ENCODE measurements around the gene COL4A5.
"Not testable (repeated sequence)": the region's sequence is repeated elsewhere in the genome, so short reads cannot be mapped to it uniquely, and the experiment has no call there.

Gene COL4A5

GRCh38 chrX:108439426-108439942, at the start of gene COL4A5:
Gene COL4A5 (plus strand): TSS chrX:108439838. CDS start chrX:108440126, 288 bp downstream.
- H3K4me3 ChIP-seq (ENCODE audit: low read depth, low read length) = peak within 1 kb of the TSS; percentile 64
- DNase-seq (ENCODE audit: low read depth) = peak; percentile 64

DNA sequence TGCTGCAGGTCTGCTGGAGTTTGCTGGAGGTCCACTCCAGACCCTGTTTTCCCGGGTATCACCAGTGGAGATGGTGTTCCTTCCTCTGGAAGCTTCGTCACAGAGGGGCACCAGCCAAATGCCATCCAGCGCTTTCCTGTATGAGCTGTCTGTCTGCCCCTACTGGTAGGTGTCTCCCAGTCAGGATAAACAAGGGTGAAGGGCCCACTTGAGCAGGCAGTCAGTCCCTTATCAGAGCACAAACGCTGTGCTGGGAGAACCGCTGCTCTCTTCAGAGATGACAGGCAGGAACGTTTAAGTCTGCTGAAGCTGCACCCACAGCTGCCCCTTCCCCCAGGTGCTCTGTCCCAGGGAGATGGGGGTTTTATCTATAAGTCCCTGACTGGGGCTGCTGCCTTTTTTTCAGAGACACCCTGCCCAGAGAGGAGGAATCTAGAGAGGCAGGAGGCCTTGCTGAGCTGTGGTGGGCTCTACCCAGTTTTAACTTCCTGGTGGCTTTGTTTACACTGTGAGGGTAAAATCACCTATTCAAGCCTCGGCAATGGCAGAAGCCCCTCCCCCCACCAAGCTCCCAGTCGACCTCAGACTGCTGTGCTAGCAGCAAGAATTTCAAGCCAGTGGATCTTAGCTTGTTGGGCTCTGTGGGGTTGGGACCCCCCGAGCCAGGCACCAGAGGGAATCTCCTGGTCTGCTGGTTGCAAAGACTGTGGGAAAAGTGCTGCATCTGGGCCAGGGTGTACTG, 48.5 kb upstream of the COL4A5 start:
- H3K4me3 ChIP-seq (ENCODE audit: low read depth, low read length); DNase-seq (ENCODE audit: low read depth): not testable (repeated sequence)

DNA sequence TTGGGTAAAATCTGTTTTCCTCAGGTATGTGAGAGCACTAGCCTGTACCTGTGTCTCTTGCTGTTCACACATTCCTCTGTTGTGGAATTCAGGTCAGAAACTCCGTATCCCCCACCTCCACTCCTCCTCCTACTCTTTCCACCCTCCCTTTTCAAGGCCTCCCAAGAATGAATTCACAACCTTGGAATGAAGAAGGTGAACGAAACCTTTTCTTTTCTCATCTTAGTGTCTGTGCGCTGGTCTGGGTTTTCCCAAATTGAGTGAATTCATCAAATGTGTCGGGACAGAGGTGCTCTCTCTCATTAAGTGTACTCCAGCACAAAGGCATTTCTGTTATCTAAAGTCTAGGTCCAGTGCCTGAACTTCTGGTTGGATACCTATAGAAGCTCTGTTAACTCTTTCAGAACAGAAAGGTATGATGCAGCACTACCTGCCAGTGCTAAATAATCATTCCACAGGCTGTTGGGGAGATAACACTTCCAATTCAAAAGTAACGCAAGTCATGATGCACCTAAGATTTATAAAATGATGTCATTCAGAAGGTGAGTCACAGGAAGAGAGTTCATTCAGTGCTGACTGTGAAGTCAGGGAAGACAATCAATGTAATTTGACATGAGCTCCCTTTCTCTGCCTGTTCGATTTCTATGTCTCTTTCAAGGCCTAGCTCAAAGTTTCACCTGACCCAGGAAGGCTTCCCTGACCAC, 43.3 kb upstream of the COL4A5 start:
- H3K4me3 ChIP-seq (ENCODE audit: low read depth, low read length) = no peak overlapping the region
- no peak for DNase-seq (ENCODE audit: low read depth)

DNA sequence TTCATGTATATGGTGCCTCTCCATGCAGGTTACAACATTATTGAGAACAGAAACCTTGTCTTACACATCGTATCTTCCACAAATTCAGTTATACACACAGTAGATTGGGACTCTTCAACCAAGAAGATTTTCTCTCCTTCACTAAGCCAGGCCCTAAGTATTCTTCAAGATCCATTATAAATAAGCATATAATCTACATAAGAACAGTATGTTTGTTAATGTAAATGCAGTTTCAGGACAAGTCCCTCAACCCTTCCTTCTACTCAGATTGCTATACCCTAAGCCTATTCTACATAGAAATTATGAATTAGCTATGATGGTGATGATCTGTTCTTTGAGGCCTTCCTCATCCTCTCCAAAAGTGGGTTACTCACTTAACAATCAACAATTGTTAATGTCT, 42.7 kb upstream of the COL4A5 start:
- no peak overlapping the region for H3K4me3 ChIP-seq (ENCODE audit: low read depth, low read length)
- DNase-seq (ENCODE audit: low read depth) = no peak

GRCh38 chrX:108397627-108398391, 41.8 kb upstream of the COL4A5 start:
- H3K4me3 ChIP-seq (ENCODE audit: low read depth, low read length) = no peak overlapping the region
- peak; percentile 28 for DNase-seq (ENCODE audit: low read depth)

DNA sequence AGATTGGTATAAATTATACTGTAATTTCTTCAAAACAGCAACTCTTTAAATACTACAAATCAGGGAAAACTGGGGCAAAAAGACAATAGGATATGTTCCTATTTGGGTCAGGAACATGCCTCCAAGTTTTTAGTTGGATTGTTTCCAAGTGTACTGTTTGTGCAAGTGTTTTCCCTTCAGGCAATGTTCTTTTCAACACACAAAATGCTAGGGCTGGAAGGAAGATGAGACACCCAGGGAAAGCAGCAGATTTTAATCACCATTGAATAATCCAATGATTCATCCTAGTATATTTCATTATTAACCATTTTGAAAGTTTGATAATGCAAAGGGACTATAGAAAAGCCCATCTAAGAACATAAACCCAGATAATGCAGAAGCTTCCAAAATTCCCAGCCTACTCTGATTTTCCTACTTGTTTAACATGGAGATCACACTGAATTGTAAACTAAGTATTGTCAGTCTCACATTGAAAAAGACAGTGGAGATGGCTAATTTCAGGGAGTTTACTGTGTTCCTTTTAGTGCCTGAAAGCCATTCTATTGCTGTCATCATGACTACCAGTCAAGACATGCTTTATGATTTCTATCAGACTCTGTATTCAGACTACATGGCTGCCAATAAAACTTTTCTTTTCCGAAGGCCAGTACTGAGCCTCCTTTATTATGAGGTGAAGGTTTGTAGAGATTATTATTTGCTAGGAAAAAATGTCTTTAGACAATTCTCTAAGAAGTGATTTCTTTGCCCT, 40.0 kb upstream of the COL4A5 start:
- DNase-seq (ENCODE audit: low read depth) = peak; percentile 34
- H3K4me3 ChIP-seq (ENCODE audit: low read depth, low read length) = no peak overlapping the region

- no peak overlapping the region for H3K4me3 ChIP-seq (ENCODE audit: low read depth, low read length)
- no peak for DNase-seq (ENCODE audit: low read depth)
Measured at GRCh38 chrX:108412783-108413182, 26.9 kb upstream of the COL4A5 start.

GRCh38 chrX:108415146-108415545, 24.5 kb upstream of the COL4A5 start:
- DNase-seq (ENCODE audit: low read depth) = no peak
- H3K4me3 ChIP-seq (ENCODE audit: low read depth, low read length) = no peak overlapping the region

GRCh38 chrX:108415891-108416290, 23.7 kb upstream of the COL4A5 start:
- DNase-seq (ENCODE audit: low read depth) = no peak
- H3K4me3 ChIP-seq (ENCODE audit: low read depth, low read length) = no peak overlapping the region

GRCh38 chrX:108417257-108417656, 22.4 kb upstream of the COL4A5 start:
- DNase-seq (ENCODE audit: low read depth) = no peak

GRCh38 chrX:108419401-108419800, 20.2 kb upstream of the COL4A5 start:
- H3K4me3 ChIP-seq (ENCODE audit: low read depth, low read length) = no peak overlapping the region
- no peak for DNase-seq (ENCODE audit: low read depth)

More at GRCh38 chrX:108417257-108417656, 22.4 kb upstream of the COL4A5 start:
- H3K4me3 ChIP-seq (ENCODE audit: low read depth, low read length) = no peak overlapping the region

GRCh38 chrX:108420481-108420880, 19.2 kb upstream of the COL4A5 start:
- no peak overlapping the region for H3K4me3 ChIP-seq (ENCODE audit: low read depth, low read length)
- no peak for DNase-seq (ENCODE audit: low read depth)

GRCh38 chrX:108426262-108426661, 13.4 kb upstream of the COL4A5 start:
- no peak for DNase-seq (ENCODE audit: low read depth)

GRCh38 chrX:108435261-108435660, 4.4 kb upstream of the COL4A5 start:
- no peak overlapping the region for H3K4me3 ChIP-seq (ENCODE audit: low read depth, low read length)
- DNase-seq (ENCODE audit: low read depth) = no peak

More at GRCh38 chrX:108426262-108426661, 13.4 kb upstream of the COL4A5 start:
- H3K4me3 ChIP-seq (ENCODE audit: low read depth, low read length) = no peak overlapping the region

- H3K4me3 ChIP-seq (ENCODE audit: low read depth, low read length) = peak overlapping the region; percentile 38
- no peak for DNase-seq (ENCODE audit: low read depth)
Measured at GRCh38 chrX:108437349-108438109, 2.1 kb upstream of the COL4A5 start.

DNA sequence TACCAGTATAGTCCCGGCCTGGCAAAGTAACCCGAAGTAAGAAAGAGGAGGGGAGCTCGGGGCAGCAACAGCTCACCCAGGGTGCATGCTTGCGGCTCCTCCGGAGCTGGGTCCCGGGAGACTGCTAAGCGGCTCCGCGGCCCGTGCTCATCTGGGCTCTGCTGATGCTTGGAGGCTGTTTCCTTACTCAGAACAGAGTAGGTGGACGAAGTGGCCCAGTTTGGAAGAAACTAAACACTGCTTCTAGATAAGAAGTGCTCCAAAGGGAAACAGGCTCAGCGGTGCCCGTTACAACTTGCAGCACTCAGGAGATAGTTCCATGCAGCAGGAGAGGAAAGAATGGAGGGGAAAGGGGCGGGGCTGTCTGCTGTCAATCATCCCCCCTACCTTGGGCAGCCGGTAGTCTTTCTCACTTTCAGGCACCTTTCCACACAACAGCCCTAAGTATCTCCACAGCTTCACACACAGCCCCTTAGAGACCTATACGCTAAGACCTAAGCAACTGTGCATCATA, 1.5 kb upstream of the COL4A5 start, which contains the start of gene COL4A6:
TSS of gene COL4A6 (minus strand) at position 313 of the 514 bp plus-strand sequence. CDS start at position 87, 226 bp downstream.
- peak within 1 kb of the TSS; percentile 64 for H3K4me3 ChIP-seq (ENCODE audit: low read depth, low read length)
- DNase-seq (ENCODE audit: low read depth) = no peak

DNA sequence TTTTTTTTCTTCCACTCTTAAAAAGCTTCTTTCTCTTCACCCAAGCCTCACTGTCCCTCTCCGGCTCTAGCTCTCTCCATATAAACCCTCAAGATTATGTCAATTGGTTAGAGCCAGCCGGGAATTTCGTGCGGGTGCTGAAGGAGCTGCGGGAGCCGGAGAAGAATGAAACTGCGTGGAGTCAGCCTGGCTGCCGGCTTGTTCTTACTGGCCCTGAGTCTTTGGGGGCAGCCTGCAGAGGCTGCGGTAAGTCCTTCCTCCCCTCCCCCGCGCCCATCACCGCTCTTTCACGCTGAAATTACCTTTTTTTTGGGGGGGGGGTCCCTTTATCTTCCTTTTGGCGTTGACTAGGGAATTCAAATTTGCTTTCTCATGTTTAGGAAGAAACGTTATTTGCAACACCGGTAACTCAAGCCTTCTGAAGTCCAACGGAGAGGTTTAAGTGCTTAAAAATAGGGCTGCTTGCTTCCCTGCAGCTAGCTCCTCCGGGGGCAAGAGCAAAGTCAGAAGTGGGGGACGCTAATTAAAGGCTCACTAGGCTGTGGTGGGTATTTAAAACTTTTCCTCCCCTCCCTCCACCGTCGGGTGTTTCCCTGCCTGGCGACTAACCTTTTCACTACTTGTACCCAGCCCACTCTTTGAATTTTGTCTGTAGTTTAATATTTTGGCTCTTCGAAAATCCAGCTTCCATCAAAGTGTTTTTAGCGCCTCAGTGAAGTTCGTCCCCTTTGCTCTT, 491 bp downstream of the COL4A5 start:
- no peak for DNase-seq (ENCODE audit: low read depth)
- H3K4me3 ChIP-seq (ENCODE audit: low read depth, low read length) = peak overlapping the region; percentile 64

Measured in skeletal muscle cell (primary cell).